Measurements from ENCODE around the gene GAB2.

The GAB2 gene

DNA sequence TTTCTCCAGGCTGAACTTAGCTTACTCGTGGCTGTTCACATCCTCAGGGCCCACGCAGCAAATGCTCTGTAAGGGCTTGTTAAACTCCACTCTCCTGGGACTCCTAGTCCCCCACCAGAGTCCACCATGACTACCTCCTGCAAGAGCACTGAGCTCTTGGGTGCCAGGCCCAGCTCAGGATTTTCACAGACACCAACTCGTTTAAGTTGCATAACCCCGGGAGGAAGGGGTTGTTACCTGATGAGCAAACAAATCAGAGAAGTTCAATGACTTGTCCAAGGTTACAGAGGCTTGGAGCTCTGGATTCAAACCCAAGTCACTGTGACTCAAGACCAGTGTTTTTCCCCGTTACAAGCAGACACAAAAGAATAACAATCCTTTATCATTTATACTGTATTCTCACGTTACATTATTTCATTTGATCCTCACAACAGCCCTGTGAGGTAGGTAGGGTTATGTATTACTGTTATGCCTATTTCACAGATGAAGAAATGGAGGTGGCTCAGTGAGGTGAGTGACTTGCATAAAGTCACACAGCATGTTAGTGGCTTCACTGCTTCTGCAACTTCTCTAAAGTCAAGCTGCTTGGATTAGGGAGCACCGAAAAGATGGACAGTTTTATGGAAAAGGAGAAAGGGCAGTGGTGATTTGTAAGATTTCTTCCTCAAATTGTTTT, 246.6 kb downstream of the GAB2 start:
- DNase-seq: no peak

DNA sequence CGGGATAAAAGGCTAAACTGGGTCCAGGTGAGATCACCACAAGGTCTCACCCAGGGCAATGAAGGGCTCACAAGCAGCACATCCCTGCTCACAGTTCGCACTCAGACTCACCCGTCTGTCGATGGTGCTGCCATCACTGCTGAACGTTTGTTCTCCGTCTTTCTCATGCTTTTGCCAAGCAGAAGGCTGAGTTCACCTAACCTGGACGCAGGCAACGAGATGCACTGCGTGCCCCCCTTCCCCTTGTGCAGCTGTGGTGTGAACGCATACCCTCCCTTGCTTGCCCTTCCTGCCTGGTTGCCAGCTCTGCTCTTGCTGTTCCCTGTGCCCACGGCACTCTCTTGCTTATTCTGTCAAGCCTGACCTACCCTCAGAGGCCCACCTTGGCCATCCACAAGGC, 247.2 kb downstream of the GAB2 start:
- no peak for DNase-seq

- no peak for DNase-seq
These were observed 248.8 kb downstream of the GAB2 start for GRCh38 chr11:78168539-78169477.

- no peak for DNase-seq
These were observed 250.7 kb downstream of the GAB2 start for GRCh38 chr11:78166855-78167469.
